Right atrium auricular region (tissue), 2 donors: ENCODE data around the gene SF3A2. TPM values are rescaled to one million over a fixed set of nuclear protein-coding genes. Genes with fewer than 3 reads are reported as not detected.

Source experiments
- DNase-seq: peaks from one replicate; pipeline ENCODE4 v3.0.0-alpha.2; 2019; ENCODE audit warnings: low spot score
- H3K27ac ChIP-seq, 2 donors: fragments of 200-600 bp; sonication (generic); 1 replicate in 1 of 2; 2 replicates in 1 of 2; pipeline ENCODE4 v1.5.1; 2016 to 2019
- H3K27me3 ChIP-seq, 2 donors: fragments of 200-600 bp; sonication (generic); one replicate each; pipeline versions ENCODE4 v1.5.1 to v1.6.0; 2017 to 2019
- H3K36me3 ChIP-seq: fragments of 200-600 bp; sonication (generic); one replicate; pipeline ENCODE4 v1.5.1; 2016
- H3K4me1 ChIP-seq, 2 donors: fragments of 200-600 bp; sonication (generic); one replicate each; pipeline versions ENCODE4 v1.5.1 to v1.6.0; 2017 to 2019
- H3K4me3 ChIP-seq, 2 donors: fragments of 200-600 bp; sonication (generic); 1 replicate in 1 of 2; 2 replicates in 1 of 2; pipeline ENCODE4 v1.5.1; 2017 to 2019; ENCODE audit warnings: mild to moderate bottlenecking in 1 of 2, moderate library complexity in 1 of 2
- H3K9me3 ChIP-seq, 2 donors: fragments of 200-600 bp; sonication (generic); one replicate each; pipeline ENCODE4 v1.5.1; 2019
- total RNA-seq, 2 donors: library from RNA; depleted of rRNA; stranded (reverse); fragments of >200 nt; gene quantifications; one replicate each; pipeline ENCODE4 v1.1.0, GENCODE V29; 2016
- TF ChIP-seq, protein P1 (sequence below), 2 donors: fragments of 200-600 bp; sonication (generic); IDR thresholded peaks; one replicate each; pipeline ENCODE4 v1.5.1; 2019; ENCODE audit warnings: antibody characterized with exemption in 2 of 2

SF3A2 gene
- total RNA-seq, 2 donors from 2014 or later, result 17.3 to 30.4 TPM

- no peaks in the 10 kb centered on the region for H3K9me3 ChIP-seq
- H3K36me3 ChIP-seq, result peaks cover 13% of the 10 kb centered on the region
- H3K27ac ChIP-seq, result no peak overlapping the region
- H3K4me3 ChIP-seq, result peak overlapping the region in 1 of 2 donors; percentile 96
- no peaks in the 10 kb centered on the region for H3K27me3 ChIP-seq
- TF ChIP-seq, protein P1, sequence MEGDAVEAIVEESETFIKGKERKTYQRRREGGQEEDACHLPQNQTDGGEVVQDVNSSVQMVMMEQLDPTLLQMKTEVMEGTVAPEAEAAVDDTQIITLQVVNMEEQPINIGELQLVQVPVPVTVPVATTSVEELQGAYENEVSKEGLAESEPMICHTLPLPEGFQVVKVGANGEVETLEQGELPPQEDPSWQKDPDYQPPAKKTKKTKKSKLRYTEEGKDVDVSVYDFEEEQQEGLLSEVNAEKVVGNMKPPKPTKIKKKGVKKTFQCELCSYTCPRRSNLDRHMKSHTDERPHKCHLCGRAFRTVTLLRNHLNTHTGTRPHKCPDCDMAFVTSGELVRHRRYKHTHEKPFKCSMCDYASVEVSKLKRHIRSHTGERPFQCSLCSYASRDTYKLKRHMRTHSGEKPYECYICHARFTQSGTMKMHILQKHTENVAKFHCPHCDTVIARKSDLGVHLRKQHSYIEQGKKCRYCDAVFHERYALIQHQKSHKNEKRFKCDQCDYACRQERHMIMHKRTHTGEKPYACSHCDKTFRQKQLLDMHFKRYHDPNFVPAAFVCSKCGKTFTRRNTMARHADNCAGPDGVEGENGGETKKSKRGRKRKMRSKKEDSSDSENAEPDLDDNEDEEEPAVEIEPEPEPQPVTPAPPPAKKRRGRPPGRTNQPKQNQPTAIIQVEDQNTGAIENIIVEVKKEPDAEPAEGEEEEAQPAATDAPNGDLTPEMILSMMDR (IDR thresholded peaks at IDR 0.05), result no peak
- DNase-seq, result no peak
- H3K4me1 ChIP-seq, result peaks cover 5 to 75% of the 10 kb centered on the region in 2 donors
These were observed 1.2 kb downstream of the SF3A2 start for GRCh38 chr19:2237869-2238153.

- DNase-seq, result no peak
- Histone ChIP-seq H3K36me3 (peaks cover 9% of the 10 kb centered on the region), H3K4me3 (no peak overlapping the region), H3K27me3 (no peaks in the 10 kb centered on the region), H3K4me1 (peaks cover 5 to 68% of the 10 kb centered on the region in 2 donors), H3K27ac (peak overlapping the region; percentile 32 to 71), H3K9me3 (no peaks in the 10 kb centered on the region)
- TF ChIP-seq, protein P1 (IDR thresholded peaks at IDR 0.05), result no peak
These were observed 2.5 kb downstream of the SF3A2 start for GRCh38 chr19:2239173-2239572.

GRCh38 chr19:2239771-2240770 lies 3.4 kb downstream of the SF3A2 start:
- TF ChIP-seq, protein P1 (IDR thresholded peaks at IDR 0.05), result no peak
- peak; percentile 72 for DNase-seq
- Histone ChIP-seq H3K36me3 (peaks cover 18% of the 10 kb centered on the region), H3K27ac (peak overlapping the region; percentile 32 to 71), H3K4me1 (peaks cover 5 to 59% of the 10 kb centered on the region in 2 donors), H3K9me3 (no peaks in the 10 kb centered on the region), H3K27me3 (no peaks in the 10 kb centered on the region), H3K4me3 (peak overlapping the region; percentile 25 to 43)

DNA sequence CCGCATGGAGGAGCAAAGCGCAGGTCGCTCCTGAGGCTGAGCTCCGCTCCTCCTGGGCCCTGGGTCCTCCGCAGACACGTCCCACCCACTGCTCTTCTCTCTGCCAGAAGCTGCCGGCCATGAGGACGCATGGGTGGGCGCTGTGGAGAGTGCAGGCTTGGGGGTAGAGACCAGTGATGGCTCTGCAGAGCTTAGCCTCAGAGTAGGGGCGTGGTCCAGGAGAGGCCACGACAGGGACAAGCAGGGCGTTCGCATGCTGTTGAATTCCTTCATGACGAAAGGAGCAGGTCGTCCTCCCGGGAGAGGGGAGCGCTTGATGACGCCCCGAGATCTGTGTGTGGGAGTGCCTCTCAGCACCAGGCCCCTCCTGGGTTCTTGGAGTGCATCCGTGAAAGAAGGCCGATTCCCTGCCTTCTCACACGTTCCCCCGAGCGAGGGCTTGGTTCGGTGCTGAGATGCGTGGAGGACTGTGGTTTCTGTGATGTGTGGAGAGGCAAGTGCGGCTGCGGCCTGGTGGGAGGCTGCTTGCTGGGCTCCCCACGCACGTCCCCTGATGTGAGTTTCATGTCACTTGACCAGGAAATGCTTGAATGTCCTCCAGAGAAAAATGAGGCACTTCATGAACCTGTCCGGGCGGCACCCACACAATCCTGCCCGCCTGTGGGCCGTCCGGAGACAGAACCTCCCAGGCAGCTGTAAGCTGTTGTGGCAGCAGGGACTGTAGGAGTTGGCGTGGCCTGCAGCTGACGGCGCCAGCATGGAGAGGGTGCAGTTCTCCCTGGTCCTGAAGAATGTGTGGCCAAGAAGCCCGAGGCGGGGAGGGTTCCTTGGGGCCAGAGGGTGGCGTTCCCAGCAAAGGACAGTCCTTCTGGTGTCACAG lies 4.5 kb downstream of the SF3A2 start:
- no peak for DNase-seq
- H3K4me1 ChIP-seq, result peaks cover 5 to 55% of the 10 kb centered on the region in 2 donors

DNA sequence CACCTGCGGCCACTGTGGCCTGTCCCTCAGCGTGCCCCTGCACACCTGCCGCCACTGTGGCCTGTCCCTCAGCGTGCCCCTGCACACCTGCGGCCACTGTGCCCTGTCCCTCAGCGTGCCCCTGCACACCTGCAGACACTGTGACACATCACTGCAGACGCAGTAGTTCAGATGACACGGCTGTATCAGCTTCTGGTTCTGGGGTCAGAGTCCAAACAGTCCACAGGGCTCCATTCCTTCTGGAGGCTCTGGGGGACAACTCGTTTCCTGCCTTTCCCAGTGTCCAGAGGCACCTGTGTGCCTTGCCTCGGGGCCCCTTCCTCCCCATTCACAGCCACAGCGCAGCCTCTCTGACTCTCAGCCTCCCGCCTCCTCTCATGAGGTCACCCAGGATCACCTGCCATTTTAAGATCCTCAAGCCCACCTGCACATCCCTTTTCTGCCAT lies 5.5 kb downstream of the SF3A2 start:
- TF ChIP-seq, protein P1 (IDR thresholded peaks at IDR 0.05), result no peak
- Histone ChIP-seq H3K4me3 (no peak overlapping the region), H3K36me3 (peaks cover 39% of the 10 kb centered on the region), H3K9me3 (no peaks in the 10 kb centered on the region), H3K27ac (no peak overlapping the region), H3K27me3 (no peaks in the 10 kb centered on the region), H3K4me1 (peaks cover 5 to 61% of the 10 kb centered on the region in 2 donors)
- DNase-seq, result no peak

More for the DNA sequence above, 4.5 kb downstream of the SF3A2 start:
- H3K36me3 ChIP-seq, result peaks cover 29% of the 10 kb centered on the region
- no peaks in the 10 kb centered on the region for H3K27me3 ChIP-seq
- H3K27ac ChIP-seq, result no peak overlapping the region
- TF ChIP-seq, protein P1 (IDR thresholded peaks at IDR 0.05), result no peak
- no peaks in the 10 kb centered on the region for H3K9me3 ChIP-seq
- no peak overlapping the region for H3K4me3 ChIP-seq
